SJSA1 (cell line): Measurements from ENCODE around the gene GRID2. TPM values are rescaled to one million over a fixed set of nuclear protein-coding genes. Genes with fewer than 3 reads are reported as not detected.

ENCODE experiments used
- DNase-seq, 2 experiments: peaks; one replicate each; pipeline ENCODE4 v3.0.0-alpha.2; 2015 to 2020; ENCODE audit warnings: low spot score in 2 of 2, low read depth in 1 of 2
- H3K27ac ChIP-seq: fragments of 250-450 bp; sonication (Bioruptor Pico); 2 replicates; pipeline ENCODE4 v1.5.1; 2020; ENCODE audit warnings: mild to moderate bottlenecking, moderate library complexity
- H3K27me3 ChIP-seq: fragments of 250-450 bp; sonication (Bioruptor Pico); replicated peaks from 2 replicates; pipeline ENCODE4 v1.5.1; 2020; ENCODE audit warnings: mild to moderate bottlenecking, moderate library complexity
- H3K36me3 ChIP-seq: fragments of 250-450 bp; sonication (Bioruptor Pico); 2 replicates; pipeline ENCODE4 v1.5.1; 2020; ENCODE audit warnings: mild to moderate bottlenecking
- H3K4me1 ChIP-seq: fragments of 250-450 bp; sonication (Bioruptor Pico); replicated peaks from 2 replicates; pipeline ENCODE4 v1.6.1; 2021; ENCODE audit warnings: mild to moderate bottlenecking
- H3K4me3 ChIP-seq: fragments of 250-450 bp; sonication (Bioruptor Pico); 2 replicates; pipeline ENCODE4 v1.5.1; 2020; ENCODE audit warnings: mild to moderate bottlenecking
- H3K9me3 ChIP-seq: fragments of 250-450 bp; sonication (Bioruptor Pico); replicated peaks from 2 replicates; pipeline ENCODE4 v1.5.1; 2020; ENCODE audit warnings: mild to moderate bottlenecking
- total RNA-seq: library from RNA; depleted of rRNA; stranded (reverse); fragments of >200 nt; shearing (Covaris generic); gene quantifications from 2 replicates; pipeline ENCODE4 v1.2.3, GENCODE V29; 2014

GRID2 gene
- total RNA-seq, 1 experiment from 2014 or later, result not detected

DNA sequence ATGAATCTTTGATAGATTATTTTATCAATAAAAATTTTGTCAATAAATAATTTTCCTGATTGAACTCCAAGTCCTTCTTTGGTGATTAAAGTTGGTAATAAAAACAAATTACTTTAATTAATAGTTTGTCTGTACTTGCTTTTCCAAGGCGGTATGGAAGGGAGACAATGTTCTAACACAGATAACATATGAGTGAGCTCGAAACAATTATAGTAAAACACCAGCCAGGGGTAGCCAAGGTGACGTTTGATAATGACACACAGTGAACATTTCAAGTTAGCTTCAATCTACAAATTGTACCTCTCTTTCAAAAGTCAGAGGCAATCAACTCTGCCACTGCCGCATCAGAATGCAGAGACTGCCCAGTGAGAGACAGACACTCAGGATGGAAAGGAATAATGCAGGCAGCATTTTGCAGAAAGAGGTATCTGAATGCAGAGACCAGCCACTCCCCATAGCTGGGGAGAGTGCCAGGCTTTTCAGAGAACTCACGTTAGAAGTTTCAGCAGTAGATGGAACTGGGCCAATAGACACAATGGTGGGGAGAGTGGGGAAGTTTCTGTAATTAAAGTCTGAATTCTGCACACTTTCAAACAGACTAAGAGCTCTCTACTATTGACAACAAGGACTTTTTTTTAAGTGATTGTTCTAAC, 1506.7 kb downstream of the GRID2 start:
- Histone ChIP-seq H3K27ac (no peak overlapping the region), H3K4me3 (no peak overlapping the region), H3K4me1 (no peaks in the 10 kb centered on the region), H3K27me3 (peaks cover 10% of the 10 kb centered on the region; the same call in 1 of the 2 replicates), H3K36me3 (no peaks in the 10 kb centered on the region), H3K9me3 (no peaks in the 10 kb centered on the region)
- DNase-seq, result no peak

GRCh38 chr4:93813092-93813491, 1509.3 kb downstream of the GRID2 start:
- H3K36me3 ChIP-seq, result no peaks in the 10 kb centered on the region
- no peak overlapping the region for H3K27ac ChIP-seq
- H3K4me3 ChIP-seq, result no peak overlapping the region
- H3K27me3 ChIP-seq, result peaks cover 7% of the 10 kb centered on the region; the same call in 1 of the 2 replicates
- no peak for DNase-seq
- H3K9me3 ChIP-seq, result no peaks in the 10 kb centered on the region
- no peaks in the 10 kb centered on the region for H3K4me1 ChIP-seq

DNA sequence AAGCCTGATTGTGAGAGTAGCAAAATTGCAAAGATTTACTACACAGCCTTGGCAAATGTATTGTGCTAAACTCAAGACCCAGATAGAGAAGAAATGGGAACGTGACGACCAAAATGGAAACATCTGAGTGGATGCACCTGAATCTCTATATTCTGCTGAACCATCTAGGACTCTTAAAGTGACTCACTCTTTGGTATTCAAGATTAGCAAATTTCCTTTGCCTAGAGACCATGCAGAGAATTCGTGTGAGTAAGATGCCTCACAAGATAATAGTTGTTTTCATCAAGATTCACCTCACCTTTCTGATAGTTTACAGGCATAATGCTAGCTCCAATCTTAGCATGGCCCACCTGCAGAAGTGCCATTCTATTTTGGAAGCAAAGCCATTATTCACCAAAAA, 1510.4 kb downstream of the GRID2 start:
- Histone ChIP-seq H3K27me3 (peaks cover 7% of the 10 kb centered on the region; the same call in 1 of the 2 replicates), H3K9me3 (no peaks in the 10 kb centered on the region), H3K4me1 (no peaks in the 10 kb centered on the region), H3K27ac (no peak overlapping the region), H3K36me3 (no peaks in the 10 kb centered on the region), H3K4me3 (no peak overlapping the region)
- no peak for DNase-seq

GRCh38 chr4:93814722-93815121, 1511.0 kb downstream of the GRID2 start:
- H3K27me3 ChIP-seq, result peaks cover 9% of the 10 kb centered on the region
- DNase-seq, result no peak

More at GRCh38 chr4:93814722-93815121, 1511.0 kb downstream of the GRID2 start:
- no peaks in the 10 kb centered on the region for H3K4me1 ChIP-seq
- no peak overlapping the region for H3K4me3 ChIP-seq
- no peak overlapping the region for H3K27ac ChIP-seq
- H3K9me3 ChIP-seq, result no peaks in the 10 kb centered on the region
- H3K36me3 ChIP-seq, result no peaks in the 10 kb centered on the region
